HepG2 (cell line): Measurements from ENCODE around the gene PDXDC1. TPM values are rescaled to one million over a fixed set of nuclear protein-coding genes. Genes with fewer than 3 reads are reported as not detected.
"Not testable (repeated sequence)": the region's sequence is repeated elsewhere in the genome, so short reads cannot be mapped to it uniquely, and the experiment has no call there.

Source experiments
- ATAC-seq: fragments of 200-7000 bp; cut with Tn5 transposase; 3 replicates; pipeline ENCODE4 v1.9.1; 2020; ENCODE audit warnings: mild to moderate bottlenecking, moderate library complexity
- BruUV-seq: library from RNA; stranded (reverse); fragments of 400-500 nt; replicated peaks from 2 replicates; lab custom pipeline; 2021; lab: Mats Ljungman, UMichigan
- CTCF ChIA-PET: fragments of 300-600 bp; formaldehyde crosslinking; extraction: SDS; loops from one replicate; lab custom pipeline; 2021; ENCODE audit warnings: low total read pairs, inconsistent platforms, low intra/inter-chr PET ratio; lab: Yijun Ruan, JAX
- POLR2A ChIA-PET: fragments of 350-600 bp; sonication (Branson Sonifier 250); formaldehyde crosslinking; loops from one replicate; lab custom pipeline; 2020; ENCODE audit warnings: antibody characterized with exemption, inconsistent platforms; lab: Yijun Ruan, JAX
- DNase-seq: peaks from one replicate; pipeline ENCODE4 v3.0.0-alpha.2; 2015; ENCODE audit warnings: low spot score
- FAIRE-seq: peaks from 3 replicates; lab custom pipeline; 2011; peaks lifted over from hg19 to GRCh38; lab: Jason Lieb, UNC
- H2AFZ ChIP-seq: one replicate; pipeline ENCODE4 v1.6.1; 2011; ENCODE audit warnings: low read length, inconsistent platforms
- H3K27ac ChIP-seq: fragments of 300-600 bp; 3 replicates; pipeline ENCODE4 v1.8.0; 2011; ENCODE audit warnings: mixed run types, mild to moderate bottlenecking, mixed read lengths, low read length, inconsistent platforms; ENCODE audit not compliant: insufficient read depth; ENCODE audit errors: extremely low read length
- H3K27me3 ChIP-seq, 2 experiments: fragments of 200-600 bp in 1 of 2; 2 replicates in 1 of 2; 3 replicates in 1 of 2; pipeline versions ENCODE4 v1.6.0 to v1.8.0; 2011; ENCODE audit warnings: low read length in 2 of 2, mild to moderate bottlenecking in 2 of 2, moderate library complexity in 2 of 2, inconsistent platforms in 1 of 2; ENCODE audit not compliant: insufficient read depth in 2 of 2, control insufficient read depth in 1 of 2
- H3K36me3 ChIP-seq, 2 experiments: fragments of 200-600 bp in 1 of 2; replicated peaks in 1 of 2; 2 replicates in 1 of 2; 3 replicates in 1 of 2; pipeline versions ENCODE4 v1.5.1 to v1.8.0; 2011; ENCODE audit warnings: low read length in 2 of 2, inconsistent platforms in 1 of 2; ENCODE audit not compliant: insufficient read depth in 2 of 2, control insufficient read depth in 1 of 2
- H3K4me1 ChIP-seq: 2 replicates; pipeline ENCODE4 v1.5.1; 2012; ENCODE audit warnings: low read length, inconsistent platforms; ENCODE audit not compliant: insufficient read depth
- H3K4me2 ChIP-seq: 2 replicates; pipeline ENCODE4 v1.6.0; 2011; ENCODE audit warnings: low read depth, low read length, inconsistent platforms
- H3K4me3 ChIP-seq, 3 experiments: fragments of 200-600 bp in 1 of 3; sonication (generic), shearing (Covaris generic) in 1 of 3; replicated peaks in 1 of 3; 2 replicates each; pipeline ENCODE4 v1.5.1; 2011 to 2016; ENCODE audit warnings: low read length in 3 of 3, inconsistent platforms in 2 of 3, low read depth in 2 of 3, mild to moderate bottlenecking in 2 of 3, control low read depth in 1 of 3, mixed read lengths in 1 of 3; ENCODE audit not compliant: insufficient read depth in 1 of 3
- H3K79me2 ChIP-seq: one replicate; pipeline ENCODE4 v1.6.1; 2011; ENCODE audit warnings: low read length, inconsistent platforms; ENCODE audit not compliant: insufficient read depth
- H3K9ac ChIP-seq: 2 replicates; pipeline ENCODE4 v1.6.0; 2011; ENCODE audit warnings: mild to moderate bottlenecking, low read depth, low read length, inconsistent platforms; ENCODE audit not compliant: insufficient read depth
- H3K9me3 ChIP-seq: 2 replicates; pipeline ENCODE4 v1.5.1; 2012; ENCODE audit warnings: mild to moderate bottlenecking, low read length
- H4K20me1 ChIP-seq: 2 replicates; pipeline ENCODE4 v1.6.0; 2011; ENCODE audit warnings: inconsistent platforms, mild to moderate bottlenecking, low read length, moderate library complexity; ENCODE audit not compliant: insufficient read depth
- WGBS: methylation state at CpG from one replicate; pipeline ENCODE4 v1.1.6; 2017; ENCODE audit warnings: low lambda C conversion rate; 5-methylcytosine and 5-hydroxymethylcytosine counted together
- in situ Hi-C: cut with HindIII; loops from 2 replicates; pipeline ENCODE4 v1.10.0; 2017; ENCODE audit warnings: low pct_unique_long_range_greater_than_20kb; ENCODE audit not compliant: extremely low pct_ligation_motif_present
- intact Hi-C: fragments of 100-400 bp; cut with micrococcal nuclease; formaldehyde crosslinking; loops from one replicate; pipeline ENCODE4 v1.10.0; 2022; ENCODE audit not compliant: unreplicated experiment
- microRNA counts: library from miRNA; unstranded; fragments of <30 nt; microRNA quantifications from one replicate; lab custom pipeline; 2015
- microRNA-seq: library from miRNA; unstranded; fragments of <30 nt; microRNA quantifications from one replicate; pipeline ENCODE4, GENCODE V29; 2020
- polyA plus RNA-seq, 8 experiments: library from polyadenylated mRNA; depleted of rRNA in 3 of 8; stranded (reverse) in 7 of 8; unstranded in 1 of 8; fragments of >200 nt; fragmentation: Illumina TruSeq in 4 of 8; extraction: Trizol in 4 of 8; gene quantifications; 2 replicates each; pipeline versions ENCODE4 v1.2.1 to v1.2.3, GENCODE V29; 2011 to 2016; ENCODE audit warnings: low read depth in 4 of 8, missing spikeins in 1 of 8, mixed read lengths in 1 of 8; ENCODE audit not compliant: insufficient read depth in 1 of 8
- small RNA-seq, 3 experiments: library from RNA; depleted of rRNA; stranded (forward); fragments of <200 nt; gene quantifications; one replicate each; pipeline ENCODE3, GENCODE V24; 2012; ENCODE audit warnings: low read depth in 2 of 3, low replicate concordance in 1 of 3; ENCODE audit not compliant: insufficient read length in 3 of 3, insufficient read depth in 2 of 3
- total RNA-seq, 5 experiments: library from RNA; depleted of rRNA; stranded (reverse); fragments of >200 nt; fragmentation: Illumina TruSeq; extraction: Trizol; gene quantifications; 2 replicates each; pipeline ENCODE4 v1.2.3, GENCODE V29; 2016; ENCODE audit warnings: low read depth in 1 of 5

Gene PDXDC1
- total and polyA plus RNA-seq, 2 of the 13 experiments (the other 11 are each of a cell fraction or from before 2014, with no cell fraction given): 133 to 169 TPM

DNA sequence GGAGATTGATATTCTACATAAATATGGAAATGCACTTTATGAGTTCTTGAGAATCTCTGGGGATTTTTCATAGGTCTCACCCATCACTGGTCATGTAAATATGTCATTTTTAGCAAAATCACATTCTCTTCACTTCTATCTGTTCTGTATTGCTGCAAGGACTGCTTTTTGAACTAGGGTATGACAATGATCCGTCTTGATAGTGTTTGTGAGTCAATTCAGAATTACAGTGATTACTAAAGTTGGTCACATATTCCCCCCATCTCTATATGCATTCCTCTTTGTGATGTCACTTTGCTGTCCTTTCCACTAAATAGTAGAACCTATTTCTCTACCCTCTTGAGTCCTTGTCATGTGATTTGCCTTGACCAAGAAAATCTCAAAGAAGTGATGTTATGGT, 206.1 kb downstream of the PDXDC1 start:
- ATAC-seq, in situ Hi-C loops, H3K9ac ChIP-seq, intact Hi-C loops, H2AFZ ChIP-seq, H3K9me3 ChIP-seq, POLR2A ChIA-PET, H3K36me3 ChIP-seq, FAIRE-seq, H3K4me1 ChIP-seq, H3K4me3 ChIP-seq, DNase-seq, H3K4me2 ChIP-seq, H3K27ac ChIP-seq, H3K27me3 ChIP-seq, CTCF ChIA-PET, H4K20me1 ChIP-seq, BruUV-seq, H3K79me2 ChIP-seq: not testable (repeated sequence)
- WGBS: 0% methylated on average over 1 of the region's 1 CpG

DNA sequence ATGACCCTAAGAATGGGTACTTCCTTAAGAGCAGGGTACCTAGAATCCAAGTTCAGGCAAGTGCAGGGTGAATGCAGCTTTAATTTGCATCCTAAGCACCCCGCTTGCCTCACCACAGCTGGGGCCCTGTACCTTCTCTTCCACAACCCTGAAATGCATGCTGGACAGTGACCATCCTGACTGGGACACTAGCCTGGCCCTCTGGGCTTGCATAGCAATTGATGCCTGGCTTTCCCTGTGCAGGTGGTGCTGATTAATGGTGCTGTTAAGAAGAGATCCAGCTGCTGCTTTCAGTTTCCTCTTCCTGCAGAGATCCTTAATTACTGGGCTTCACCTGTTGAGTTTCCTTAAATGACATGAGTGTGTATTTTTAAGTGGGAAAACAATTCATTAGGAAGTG, 209.2 kb downstream of the PDXDC1 start:
- H3K4me2 ChIP-seq, POLR2A ChIA-PET, FAIRE-seq, intact Hi-C loops, CTCF ChIA-PET, H3K9me3 ChIP-seq, H3K4me1 ChIP-seq, H3K27me3 ChIP-seq, H3K79me2 ChIP-seq, BruUV-seq, H3K9ac ChIP-seq, H3K4me3 ChIP-seq, H3K27ac ChIP-seq, H2AFZ ChIP-seq, in situ Hi-C loops, H4K20me1 ChIP-seq, DNase-seq, H3K36me3 ChIP-seq: not testable (repeated sequence)
- peak; percentile 32; the same call in 1 of the 3 replicates for ATAC-seq
- WGBS: 8% methylated on average over 1 of the region's 1 CpG

MicroRNAs encoded within 50 kb of the gene (microRNA counts, 767-probe panel; counts per million panel counts)
- not detected for microRNA hsa-miR-1972 (lab: Ali Mortazavi, UCI)

Small RNA genes within 50 kb of the gene (microRNA-seq; reads per million reads assigned to microRNA genes)
- gene MIR1972-1 (not detected), gene MIR3180-4 (not detected), gene MIR6511A1 (not detected), gene MIR6511B2 (not detected), gene MIR6770-1 (not detected)

Small RNA genes within 50 kb of the gene (small RNA-seq; reads per million reads assigned to genes)
- gene AC138932.4: 0 reads per million in 3 experiments
- 0 reads per million in 3 experiments for gene MIR1972-1
- gene MIR3180-4: 0 reads per million in 3 experiments
- 0 reads per million in 3 experiments for gene MIR6511A1
- 0 reads per million in 3 experiments for gene MIR6770-1
- gene RF00019: 0 reads per million in 3 experiments

Other genes starting within 250 kb of the PDXDC1 start
- gene NPIPA2, start 232.5 kb upstream of the PDXDC1 start, total RNA-seq (2016; rRNA removed; fragmentation: Illumina TruSeq; extraction: Trizol): 0.20 TPM in 1 of 2 replicates, not detected in the other
- gene NPIPA2, start 232.5 kb upstream of the PDXDC1 start, polyA plus RNA-seq (2011; rRNA removed): 0.08 and 0.50 TPM in 2 replicates
- gene NOMO1, start 141.3 kb upstream of the PDXDC1 start, total RNA-seq (2016; rRNA removed; fragmentation: Illumina TruSeq; extraction: Trizol): 91.7 and 176 TPM in 2 replicates
- gene NOMO1, start 141.3 kb upstream of the PDXDC1 start, polyA plus RNA-seq (2011; rRNA removed): 243 and 289 TPM in 2 replicates
- 36.2 and 75.9 TPM in 2 replicates for gene NPIPA1, start 37.6 kb upstream of the PDXDC1 start, total RNA-seq (2016; rRNA removed; fragmentation: Illumina TruSeq; extraction: Trizol)
- 183 and 205 TPM in 2 replicates for gene NPIPA1, start 37.6 kb upstream of the PDXDC1 start, polyA plus RNA-seq (2011; rRNA removed)
- gene NTAN1, start 81.0 kb downstream of the PDXDC1 start, total RNA-seq (2016; rRNA removed; fragmentation: Illumina TruSeq; extraction: Trizol): 41.8 and 58.3 TPM in 2 replicates
- 103 and 135 TPM in 2 replicates for gene NTAN1, start 81.0 kb downstream of the PDXDC1 start, polyA plus RNA-seq (2011; rRNA removed)
- gene RRN3, start 119.2 kb downstream of the PDXDC1 start, total RNA-seq (2016; rRNA removed; fragmentation: Illumina TruSeq; extraction: Trizol): 67.0 and 101 TPM in 2 replicates
- gene RRN3, start 119.2 kb downstream of the PDXDC1 start, polyA plus RNA-seq (2011; rRNA removed): 43.5 and 45.8 TPM in 2 replicates